HG03378 (cell line): Measurements from ENCODE around the gene CD24.
"Not testable (repeated sequence)": the region's sequence is repeated elsewhere in the genome, so short reads cannot be mapped to it uniquely, and the experiment has no call there.

Source experiments
- ATAC-seq: cut with Tn5 transposase; IDR thresholded peaks from one replicate; pipeline ENCODE4 v1.9.1; 2021; ENCODE audit warnings: mild to moderate bottlenecking, moderate library complexity; ENCODE audit not compliant: unreplicated experiment

The CD24 gene

GRCh38 chr6:106974336-106974998 is at the start of gene CD24:
Gene CD24 (minus strand): TSS chr6:106974729. CDS start chr6:106974646, 83 bp downstream.
- ATAC-seq, result no peak

DNA sequence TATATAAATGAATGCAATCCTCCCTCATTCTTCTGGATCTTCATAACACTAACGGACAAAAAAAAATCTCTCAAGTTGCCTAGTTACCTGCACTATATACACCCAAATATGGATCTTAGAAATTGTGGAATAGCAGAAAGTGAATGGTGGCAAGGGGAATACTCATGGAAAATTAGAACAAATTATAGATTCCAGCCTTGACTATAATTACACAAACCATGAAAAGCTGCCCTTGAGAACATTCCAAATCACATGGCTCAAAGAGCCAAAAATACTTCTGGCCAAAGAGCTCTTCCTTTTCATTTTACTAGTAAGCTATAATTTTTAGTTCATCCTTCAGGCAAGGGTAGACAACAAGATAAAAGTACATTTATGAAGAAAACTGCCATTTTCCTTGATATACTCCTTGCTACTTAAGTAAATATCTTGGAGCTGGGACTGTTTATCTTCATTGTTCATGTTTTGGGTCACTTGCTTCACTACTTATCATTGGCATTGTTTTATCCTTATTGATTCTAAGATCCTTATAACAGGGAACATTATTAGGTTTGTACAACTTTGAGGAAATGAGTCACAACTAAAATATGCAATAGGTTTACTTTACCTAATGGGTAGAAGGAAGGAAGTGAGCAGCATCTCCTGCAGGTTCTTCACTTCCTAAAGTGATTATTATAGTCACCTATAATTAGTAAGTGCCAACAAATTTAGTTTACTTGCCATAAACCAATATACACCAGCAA is 47.1 kb upstream of the CD24 start:
- no peak for ATAC-seq

- ATAC-seq, result no peak
Measured at GRCh38 chr6:107020239-107020638, 45.7 kb upstream of the CD24 start.

- ATAC-seq, result not testable (repeated sequence)
Measured at GRCh38 chr6:107019628-107020027, 45.1 kb upstream of the CD24 start.

GRCh38 chr6:107019047-107019446 is 44.5 kb upstream of the CD24 start:
- no peak for ATAC-seq

DNA sequence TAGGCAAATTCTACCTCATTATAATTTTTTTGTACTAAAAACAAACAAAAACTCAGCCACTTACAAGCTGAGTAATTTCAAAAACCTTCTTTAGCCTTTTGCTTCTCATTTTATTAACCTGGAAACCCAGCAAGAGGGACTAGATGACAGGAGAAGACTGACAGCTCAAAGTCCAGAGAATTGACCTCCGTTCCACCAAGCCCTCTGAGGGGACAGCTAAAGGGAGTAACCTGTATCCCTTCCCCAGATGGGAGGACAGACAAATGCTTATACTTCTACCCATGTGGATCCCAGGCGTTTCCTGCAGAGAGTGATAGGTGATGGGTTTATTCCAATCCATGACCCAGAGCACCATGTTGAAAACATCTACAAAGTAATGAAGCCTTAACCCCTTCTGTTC is 35.0 kb upstream of the CD24 start:
- no peak for ATAC-seq

GRCh38 chr6:106997392-106998158 is 23.0 kb upstream of the CD24 start:
- ATAC-seq, result no peak

- no peak for ATAC-seq
Measured at GRCh38 chr6:106995640-106996039, 21.1 kb upstream of the CD24 start.

DNA sequence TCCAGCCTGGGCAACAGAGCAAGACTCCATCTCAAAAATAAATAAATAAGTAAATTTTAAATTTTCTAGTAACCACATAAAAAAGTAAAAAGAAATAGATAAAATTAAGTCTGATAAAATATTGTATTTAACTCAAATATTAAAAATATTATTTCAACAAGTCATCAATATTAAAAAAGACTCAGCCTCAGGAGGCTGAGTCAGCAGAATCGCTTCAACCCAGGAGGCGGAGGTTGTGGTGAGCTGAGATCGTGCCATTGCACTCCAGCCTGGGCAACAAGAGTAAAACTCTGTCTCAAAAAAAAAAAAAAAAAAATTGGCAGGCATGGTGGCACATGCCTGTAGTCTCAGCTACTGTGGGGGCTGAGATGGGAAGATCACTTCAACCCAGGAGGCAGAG is 15.2 kb upstream of the CD24 start:
- not testable (repeated sequence) for ATAC-seq

- ATAC-seq, result no peak
Measured at GRCh38 chr6:106988664-106989063, 14.1 kb upstream of the CD24 start.

- ATAC-seq, result no peak
Measured at GRCh38 chr6:106981926-106982325, 7.4 kb upstream of the CD24 start.

- no peak for ATAC-seq
Measured at GRCh38 chr6:106980926-106981325, 6.4 kb upstream of the CD24 start.

- no peak for ATAC-seq
Measured at GRCh38 chr6:106979435-106979884, 4.9 kb upstream of the CD24 start.

GRCh38 chr6:106977246-106977645 is 2.7 kb upstream of the CD24 start:
- no peak for ATAC-seq

GRCh38 chr6:106976270-106976669 is 1.7 kb upstream of the CD24 start:
- ATAC-seq, result no peak

- no peak for ATAC-seq
Measured at GRCh38 chr6:106975738-106976064, 1.2 kb upstream of the CD24 start.

GRCh38 chr6:106974999-106975737 is 639 bp upstream of the CD24 start:
- no peak for ATAC-seq

- ATAC-seq, result no peak
Measured at GRCh38 chr6:106973836-106974335, 643 bp downstream of the CD24 start.

GRCh38 chr6:106973018-106973835 is 1.3 kb downstream of the CD24 start:
- ATAC-seq, result no peak

- ATAC-seq, result no peak
Measured at GRCh38 chr6:106972500-106972899, 2.0 kb downstream of the CD24 start.
